Measurements from ENCODE around the gene QRICH1.

QRICH1 gene

GRCh38 chr3:48989796-48990635, 103.9 kb downstream of the QRICH1 start, which contains the start of gene P4HTM:
P4HTM (plus strand) TSS chr3:48990241; CDS start chr3:48990257, 16 bp downstream.
- POLR2A ChIA-PET: interaction anchor here (0.8 to 5.9 kb wide), 14 partner anchors 9 to 131 kb away, joined by 3 to 103 read pairs (median 4); partner anchors contain the start of genes DALRD3, IMPDH2, NDUFAF3 and QRICH1

GRCh38 chr3:48989126-48989795, 104.6 kb downstream of the QRICH1 start:
- TF ChIP-seq TARDBP (IDR thresholded peaks at IDR 0.05): no peak
- no peak for TF ChIP-seq ARNT (IDR thresholded peaks at IDR 0.05)
- TF ChIP-seq FOXK2 (IDR thresholded peaks at IDR 0.05): no peak
- ChIA-PET CTCF (interaction anchor here (0.6 to 1.2 kb wide), 4 partner anchors 18 to 169 kb away, joined by 3 to 4 read pairs (median 3); partner anchors contain the start of gene WDR6), POLR2A (interaction anchor here (0.8 to 5.9 kb wide), 13 partner anchors 8 to 132 kb away, joined by 3 to 103 read pairs (median 5); partner anchors contain the start of genes DALRD3, IMPDH2, NDUFAF3 and QRICH1)
- no peak for DNase-seq (ENCODE audit: extremely low spot score)

More at GRCh38 chr3:48989796-48990635, 103.9 kb downstream of the QRICH1 start, which contains the start of gene P4HTM:
- CTCF ChIA-PET: interaction anchor here (1.0 to 1.2 kb wide), 4 partner anchors 17 to 168 kb away, joined by 3 to 4 read pairs (median 4); partner anchors contain the start of gene WDR6
- DNase-seq (ENCODE audit: extremely low spot score): no peak
- no peak for TF ChIP-seq BHLHE40 (IDR thresholded peaks at IDR 0.05; ENCODE audit: borderline replicate concordance)
- TF ChIP-seq SP1 (IDR thresholded peaks at IDR 0.05): no peak
- no peak for TF ChIP-seq FOXM1 (IDR thresholded peaks at IDR 0.05; ENCODE audit: borderline replicate concordance)
- TF ChIP-seq TARDBP (IDR thresholded peaks at IDR 0.05): no peak
- no peak for TF ChIP-seq ARNT (IDR thresholded peaks at IDR 0.05)
- no peak for TF ChIP-seq LEF1 (IDR thresholded peaks at IDR 0.05; ENCODE audit: borderline replicate concordance)
- TF ChIP-seq FOXA1 (IDR thresholded peaks at IDR 0.05): no peak
- no peak for TF ChIP-seq PKNOX1 (IDR thresholded peaks at IDR 0.05)
- no peak for TF ChIP-seq CTBP1 (IDR thresholded peaks at IDR 0.05; ENCODE audit: borderline replicate concordance)
- no peak for TF ChIP-seq ELF4 (IDR thresholded peaks at IDR 0.05)
- no peak for TF ChIP-seq FOXK2 (IDR thresholded peaks at IDR 0.05)
- no peak for TF ChIP-seq NFRKB (IDR thresholded peaks at IDR 0.05)
- no peak for TF ChIP-seq L3MBTL2 (conservative IDR thresholded peaks at IDR 0.05)
- no peak for TF ChIP-seq HDGF (IDR thresholded peaks at IDR 0.05; ENCODE audit: borderline replicate concordance)
- no peak for TF ChIP-seq ZNF384 (IDR thresholded peaks at IDR 0.05)
- TF ChIP-seq SUZ12 (IDR thresholded peaks at IDR 0.05): no peak

GRCh38 chr3:48985831-48986376, 108.0 kb downstream of the QRICH1 start:
- POLR2A ChIA-PET: interaction anchor here (0.8 to 1.3 kb wide), 5 partner anchors 11 to 44 kb away, joined by 3 to 5 read pairs (median 4); partner anchors contain the start of genes IMPDH2, NDUFAF3 and WDR6
- no peak for DNase-seq (ENCODE audit: extremely low spot score)
- CTCF ChIA-PET: interaction anchor here (1.2 kb wide), 1 partner anchor 9 kb away, joined by 3 read pairs; no protein-coding TSS in a partner anchor
- TF ChIP-seq ZNF384 (IDR thresholded peaks at IDR 0.05) (no peak), L3MBTL2 (conservative IDR thresholded peaks at IDR 0.05) (no peak), FOXM1 (IDR thresholded peaks at IDR 0.05; ENCODE audit: borderline replicate concordance) (no peak), HDGF (IDR thresholded peaks at IDR 0.05; ENCODE audit: borderline replicate concordance) (no peak), CTBP1 (IDR thresholded peaks at IDR 0.05; ENCODE audit: borderline replicate concordance) (no peak), FOXA1 (IDR thresholded peaks at IDR 0.05) (no peak), PKNOX1 (IDR thresholded peaks at IDR 0.05) (no peak), SUZ12 (IDR thresholded peaks at IDR 0.05) (no peak), LEF1 (IDR thresholded peaks at IDR 0.05; ENCODE audit: borderline replicate concordance) (no peak), BHLHE40 (IDR thresholded peaks at IDR 0.05; ENCODE audit: borderline replicate concordance) (no peak), TARDBP (IDR thresholded peaks at IDR 0.05) (no peak), SP1 (IDR thresholded peaks at IDR 0.05) (no peak), ARNT (IDR thresholded peaks at IDR 0.05) (no peak), FOXK2 (IDR thresholded peaks at IDR 0.05) (no peak), ELF4 (IDR thresholded peaks at IDR 0.05) (no peak), NFRKB (IDR thresholded peaks at IDR 0.05) (no peak)

- no peak for DNase-seq (ENCODE audit: extremely low spot score)
- ChIA-PET POLR2A (interaction anchor here (0.7 to 1.5 kb wide), 4 partner anchors 9 to 197 kb away, joined by 3 to 6 read pairs (median 3); partner anchors contain the start of gene WDR6), CTCF (no interaction called here)
- TF ChIP-seq SUZ12 (IDR thresholded peaks at IDR 0.05): no peak
- TF ChIP-seq PKNOX1 (IDR thresholded peaks at IDR 0.05): no peak
- TF ChIP-seq HDGF (IDR thresholded peaks at IDR 0.05; ENCODE audit: borderline replicate concordance): no peak
- no peak for TF ChIP-seq BHLHE40 (IDR thresholded peaks at IDR 0.05; ENCODE audit: borderline replicate concordance)
- TF ChIP-seq ARNT (IDR thresholded peaks at IDR 0.05): no peak
- no peak for TF ChIP-seq FOXK2 (IDR thresholded peaks at IDR 0.05)
- TF ChIP-seq L3MBTL2 (conservative IDR thresholded peaks at IDR 0.05): no peak
- TF ChIP-seq LEF1 (IDR thresholded peaks at IDR 0.05; ENCODE audit: borderline replicate concordance): no peak
- no peak for TF ChIP-seq SP1 (IDR thresholded peaks at IDR 0.05)
- TF ChIP-seq CTBP1 (IDR thresholded peaks at IDR 0.05; ENCODE audit: borderline replicate concordance): no peak
- TF ChIP-seq FOXM1 (IDR thresholded peaks at IDR 0.05; ENCODE audit: borderline replicate concordance): no peak
- TF ChIP-seq ELF4 (IDR thresholded peaks at IDR 0.05): no peak
- no peak for TF ChIP-seq ZNF384 (IDR thresholded peaks at IDR 0.05)
These were observed 109.2 kb downstream of the QRICH1 start for GRCh38 chr3:48984663-48985062.

- ChIA-PET CTCF (no interaction called here), POLR2A (no interaction called here)
- no peak for DNase-seq (ENCODE audit: extremely low spot score)
- TF ChIP-seq NFRKB (IDR thresholded peaks at IDR 0.05): no peak
- TF ChIP-seq HDGF (IDR thresholded peaks at IDR 0.05; ENCODE audit: borderline replicate concordance): no peak
These were observed 110.8 kb downstream of the QRICH1 start for GRCh38 chr3:48983096-48983495.
